Measurements from ENCODE around the gene RPLP1.

DNA sequence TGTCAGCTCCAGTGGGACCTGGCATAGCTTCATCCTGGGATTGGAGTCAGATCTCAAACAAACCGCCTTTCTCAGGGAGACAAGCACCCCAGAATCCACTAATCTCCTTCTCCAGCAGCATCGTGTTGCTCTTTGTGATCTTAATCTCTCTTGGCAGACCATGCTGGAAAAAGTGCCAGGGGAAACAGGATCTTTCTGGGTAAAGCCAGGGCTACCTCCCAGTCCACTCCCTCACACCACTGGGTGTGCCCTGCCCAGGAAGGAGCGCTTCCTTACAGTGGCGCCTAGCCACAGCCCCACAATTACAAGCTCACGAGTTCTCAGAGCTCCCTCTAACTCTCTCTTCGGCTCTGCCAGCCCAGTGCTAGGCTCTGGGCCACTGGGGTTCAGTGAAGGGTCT lies 32.2 kb downstream of the RPLP1 start:
- TF ChIP-seq EP300 (IDR thresholded peaks at IDR 0.05; ENCODE audit: low read length) (no peak), ZBTB17 (CRISPR knock-in tag; IDR thresholded peaks at IDR 0.05) (no peak), NR2C2 (CRISPR knock-in tag; IDR thresholded peaks at IDR 0.05) (no peak), NR2C2 (tag; IDR thresholded peaks at IDR 0.05) (no peak)

Data from K562 (cell line).